HEK293T (cell line): ENCODE results near the gene GCC1.

Experiments used
- CTCF ChIA-PET: fragments of 350-600 bp; formaldehyde crosslinking; extraction: SDS; loops from one replicate; lab custom pipeline; 2021; ENCODE audit warnings: antibody characterized with exemption, inconsistent platforms; lab: Yijun Ruan, JAX
- POLR2A ChIA-PET: fragments of 350-600 bp; formaldehyde crosslinking; extraction: SDS; loops from one replicate; lab custom pipeline; 2020; ENCODE audit warnings: antibody characterized with exemption, inconsistent platforms; lab: Yijun Ruan, JAX
- DNase-seq: peaks from one replicate; pipeline ENCODE4 v3.0.0; 2012; ENCODE audit warnings: mixed read lengths; ENCODE audit errors: extremely low spot score
- ARNT ChIP-seq: fragments of 450-650 bp; IDR thresholded peaks from 2 replicates; pipeline ENCODE4 v1.6.1; 2017; ENCODE audit warnings: mild to moderate bottlenecking
- BHLHE40 ChIP-seq: fragments of 450-650 bp; IDR thresholded peaks from 2 replicates; pipeline ENCODE4 v1.6.1; 2016; ENCODE audit warnings: mild to moderate bottlenecking, moderate library complexity, borderline replicate concordance
- CTBP1 ChIP-seq: fragments of 450-650 bp; IDR thresholded peaks from 2 replicates; pipeline ENCODE4 v1.6.1; 2016; ENCODE audit warnings: borderline replicate concordance
- ELF4 ChIP-seq: fragments of 450-650 bp; IDR thresholded peaks from 2 replicates; pipeline ENCODE4 v1.6.1; 2017; ENCODE audit warnings: antibody characterized with exemption
- FOXA1 ChIP-seq: fragments of 450-650 bp; IDR thresholded peaks from 2 replicates; pipeline ENCODE4 v1.6.1; 2016; ENCODE audit warnings: mild to moderate bottlenecking
- FOXK2 ChIP-seq: fragments of 450-650 bp; IDR thresholded peaks from 2 replicates; pipeline ENCODE4 v1.6.1; 2016; ENCODE audit warnings: mild to moderate bottlenecking
- FOXM1 ChIP-seq: fragments of 450-650 bp; IDR thresholded peaks from 2 replicates; pipeline ENCODE4 v1.6.1; 2017; ENCODE audit warnings: mild to moderate bottlenecking, borderline replicate concordance
- HDGF ChIP-seq: fragments of 450-650 bp; IDR thresholded peaks from 2 replicates; pipeline ENCODE4 v1.6.1; 2017; ENCODE audit warnings: antibody characterized with exemption, borderline replicate concordance
- L3MBTL2 ChIP-seq: fragments of 450-650 bp; conservative IDR thresholded peaks from 2 replicates; pipeline ENCODE4 v1.6.1; 2016; ENCODE audit warnings: mild to moderate bottlenecking
- LEF1 ChIP-seq: fragments of 450-650 bp; IDR thresholded peaks from 2 replicates; pipeline ENCODE4 v1.6.1; 2017; ENCODE audit warnings: mild to moderate bottlenecking, borderline replicate concordance
- NFRKB ChIP-seq: fragments of 450-650 bp; IDR thresholded peaks from 2 replicates; pipeline ENCODE4 v1.6.1; 2016; ENCODE audit warnings: mild to moderate bottlenecking, moderate library complexity
- PKNOX1 ChIP-seq: fragments of 450-650 bp; IDR thresholded peaks from 2 replicates; pipeline ENCODE4 v1.6.1; 2016
- SP1 ChIP-seq: fragments of 450-650 bp; IDR thresholded peaks from 2 replicates; pipeline ENCODE4 v1.6.1; 2017
- SUZ12 ChIP-seq: fragments of 450-650 bp; IDR thresholded peaks from 2 replicates; pipeline ENCODE4 v1.6.1; 2016; ENCODE audit warnings: mild to moderate bottlenecking
- TARDBP ChIP-seq: fragments of 450-650 bp; IDR thresholded peaks from 2 replicates; pipeline ENCODE4 v1.6.1; 2016
- ZNF384 ChIP-seq: fragments of 450-650 bp; IDR thresholded peaks from 2 replicates; pipeline ENCODE4 v1.6.1; 2016

Gene GCC1

GRCh38 chr7:127619681-127620405 lies 34.4 kb upstream of the GCC1 start:
- no peak for DNase-seq
- ChIA-PET POLR2A (no interaction called here), CTCF (interaction anchor here (0.7 to 1.4 kb wide), 2 partner anchors 9 to 85 kb away, joined by 3 to 4 read pairs; no protein-coding TSS in a partner anchor)
- no peak for TF ChIP-seq FOXM1
- no peak for TF ChIP-seq TARDBP
- TF ChIP-seq ARNT, result no peak
- no peak for TF ChIP-seq SUZ12
- TF ChIP-seq L3MBTL2, result no peak
- no peak for TF ChIP-seq BHLHE40
- no peak for TF ChIP-seq FOXA1
- no peak for TF ChIP-seq NFRKB
- no peak for TF ChIP-seq CTBP1
- no peak for TF ChIP-seq LEF1
- TF ChIP-seq ZNF384, result no peak
- TF ChIP-seq SP1, result no peak
- no peak for TF ChIP-seq HDGF
- TF ChIP-seq FOXK2, result no peak
- no peak for TF ChIP-seq ELF4
- TF ChIP-seq PKNOX1, result no peak

- TF ChIP-seq NFRKB, result no peak
- TF ChIP-seq HDGF, result no peak
- TF ChIP-seq PKNOX1, result no peak
- no peak for TF ChIP-seq CTBP1
- TF ChIP-seq ZNF384, result no peak
- TF ChIP-seq FOXK2, result no peak
- TF ChIP-seq SUZ12, result no peak
- no peak for TF ChIP-seq ARNT
- TF ChIP-seq FOXA1, result no peak
- TF ChIP-seq ELF4, result no peak
- ChIA-PET CTCF (no interaction called here), POLR2A (no interaction called here)
- no peak for DNase-seq
Measured at GRCh38 chr7:127618775-127619174, 33.4 kb upstream of the GCC1 start.

GRCh38 chr7:127618042-127618441 lies 32.6 kb upstream of the GCC1 start, which contains the start of gene PAX4:
TSS of gene PAX4 (minus strand) at chr7:127618142. CDS start at chr7:127615928, 2,214 bp downstream.
- DNase-seq, result no peak
- CTCF ChIA-PET, result no interaction called here
- TF ChIP-seq NFRKB, result no peak
- TF ChIP-seq LEF1, result no peak
- TF ChIP-seq TARDBP, result no peak
- no peak for TF ChIP-seq PKNOX1
- no peak for TF ChIP-seq FOXM1
- no peak for TF ChIP-seq HDGF
- no peak for TF ChIP-seq SP1
- POLR2A ChIA-PET, result no interaction called here

GRCh38 chr7:127616724-127617123 lies 31.3 kb upstream of the GCC1 start:
- no peak for TF ChIP-seq LEF1
- TF ChIP-seq SUZ12, result no peak
- no peak for TF ChIP-seq ELF4
- no peak for TF ChIP-seq CTBP1
- no peak for TF ChIP-seq FOXK2
- no peak for TF ChIP-seq NFRKB
- TF ChIP-seq PKNOX1, result no peak
- TF ChIP-seq HDGF, result no peak
- no peak for TF ChIP-seq ARNT
- TF ChIP-seq FOXM1, result no peak
- TF ChIP-seq L3MBTL2, result no peak
- TF ChIP-seq BHLHE40, result no peak
- DNase-seq, result no peak
- ChIA-PET CTCF (no interaction called here), POLR2A (no interaction called here)

- TF ChIP-seq ELF4 (no peak), ARNT (no peak), CTBP1 (no peak), NFRKB (no peak), TARDBP (no peak), SUZ12 (no peak), L3MBTL2 (no peak), HDGF (no peak), BHLHE40 (no peak), FOXK2 (no peak), ZNF384 (no peak), PKNOX1 (no peak), LEF1 (no peak), SP1 (no peak), FOXA1 (no peak), FOXM1 (no peak)
- CTCF ChIA-PET, result no interaction called here
- DNase-seq, result no peak
- POLR2A ChIA-PET, result no interaction called here
Measured at GRCh38 chr7:127612263-127612662, 26.9 kb upstream of the GCC1 start.
